ENCODE measurements around the gene TBX3. TPM values are rescaled to one million over a fixed set of nuclear protein-coding genes. Genes with fewer than 3 reads are reported as not detected.
A peak's percentile ranks its signal among the peaks of the same experiment; 100 is the strongest.

The TBX3 gene
- total RNA-seq, 1 donor from 2014 or later: 2.0 TPM

GRCh38 chr12:114685869-114686268, 1.9 kb upstream of the TBX3 start:
- H3K9me3 ChIP-seq (ENCODE audit: insufficient read depth, low read depth, low read length): no peaks in the 10 kb centered on the region
- DNase-seq (ENCODE audit: low read depth) (no peak), FAIRE-seq (no peak)
- Mint-ChIP-seq H3K4me1 (ENCODE audit: low read depth, unreplicated experiment) (peaks cover 3% of the 10 kb centered on the region), H3K27ac (ENCODE audit: unreplicated experiment) (no peak overlapping the region), H3K4me3 (ENCODE audit: unreplicated experiment) (no peak overlapping the region), H3K36me3 (ENCODE audit: low read depth, unreplicated experiment) (no peaks in the 10 kb centered on the region), H3K9me3 (ENCODE audit: unreplicated experiment) (peaks cover 21% of the 10 kb centered on the region), H3K27me3 (ENCODE audit: low read depth, unreplicated experiment) (peaks cover 92% of the 10 kb centered on the region)
- H2AFZ ChIP-seq (ENCODE audit: low read depth, low read length): no peak overlapping the region
- peak overlapping the region; percentile 98 for H3K9ac ChIP-seq (ENCODE audit: low read length)
- peaks cover 49% of the 10 kb centered on the region for H3K27me3 ChIP-seq (ENCODE audit: insufficient read depth, low read length)
- H3K27ac ChIP-seq (ENCODE audit: low read depth, low read length): no peak overlapping the region
- no peaks in the 10 kb centered on the region for H3K36me3 ChIP-seq (ENCODE audit: insufficient read depth, low read length)
- H3K4me2 ChIP-seq (ENCODE audit: low read length): no peak overlapping the region
- peaks cover 18% of the 10 kb centered on the region for H3K4me1 ChIP-seq (ENCODE audit: insufficient read depth, low read length)
- peaks cover 27% of the 10 kb centered on the region for H4K20me1 ChIP-seq (ENCODE audit: insufficient read depth, low read length)
- H3K79me2 ChIP-seq (ENCODE audit: insufficient read depth, low read length): peaks cover 30% of the 10 kb centered on the region
- TF ChIP-seq, protein P1, sequence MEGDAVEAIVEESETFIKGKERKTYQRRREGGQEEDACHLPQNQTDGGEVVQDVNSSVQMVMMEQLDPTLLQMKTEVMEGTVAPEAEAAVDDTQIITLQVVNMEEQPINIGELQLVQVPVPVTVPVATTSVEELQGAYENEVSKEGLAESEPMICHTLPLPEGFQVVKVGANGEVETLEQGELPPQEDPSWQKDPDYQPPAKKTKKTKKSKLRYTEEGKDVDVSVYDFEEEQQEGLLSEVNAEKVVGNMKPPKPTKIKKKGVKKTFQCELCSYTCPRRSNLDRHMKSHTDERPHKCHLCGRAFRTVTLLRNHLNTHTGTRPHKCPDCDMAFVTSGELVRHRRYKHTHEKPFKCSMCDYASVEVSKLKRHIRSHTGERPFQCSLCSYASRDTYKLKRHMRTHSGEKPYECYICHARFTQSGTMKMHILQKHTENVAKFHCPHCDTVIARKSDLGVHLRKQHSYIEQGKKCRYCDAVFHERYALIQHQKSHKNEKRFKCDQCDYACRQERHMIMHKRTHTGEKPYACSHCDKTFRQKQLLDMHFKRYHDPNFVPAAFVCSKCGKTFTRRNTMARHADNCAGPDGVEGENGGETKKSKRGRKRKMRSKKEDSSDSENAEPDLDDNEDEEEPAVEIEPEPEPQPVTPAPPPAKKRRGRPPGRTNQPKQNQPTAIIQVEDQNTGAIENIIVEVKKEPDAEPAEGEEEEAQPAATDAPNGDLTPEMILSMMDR (IDR thresholded peaks at IDR 0.05; ENCODE audit: insufficient read depth, low read depth, low read length): no peak
- no peak for TF ChIP-seq EZH2 (IDR thresholded peaks at IDR 0.05; ENCODE audit: insufficient read depth, low read length)
- H3K4me3 ChIP-seq (ENCODE audit: insufficient read depth, low read depth, low read length): no peak overlapping the region

DNA sequence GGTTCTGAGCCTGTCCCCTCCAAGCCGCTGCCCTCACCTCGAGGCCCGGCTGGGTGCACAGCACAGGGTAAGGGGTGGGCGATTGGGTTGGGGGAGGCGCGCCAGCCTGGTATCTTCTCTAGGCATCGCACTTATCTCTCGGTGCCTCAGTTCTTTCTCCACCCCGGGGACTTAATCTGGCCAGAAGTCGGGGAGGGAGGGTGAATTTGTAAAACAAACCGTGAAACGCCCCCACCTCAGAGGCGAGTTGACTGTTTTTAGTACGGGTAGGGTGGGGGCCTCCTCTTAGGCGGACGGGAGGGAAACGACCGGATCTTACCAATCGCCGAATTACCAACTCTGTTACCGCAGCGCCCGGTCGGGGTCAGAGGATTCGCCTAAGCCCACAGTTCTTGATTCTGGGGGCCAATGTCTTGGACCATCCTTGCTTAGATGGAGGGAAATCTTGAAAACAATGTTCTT, 1.4 kb upstream of the TBX3 start:
- Histone ChIP-seq H3K36me3 (ENCODE audit: insufficient read depth, low read length) (no peaks in the 10 kb centered on the region), H3K9ac (ENCODE audit: low read length) (peak overlapping the region; percentile 98), H3K27me3 (ENCODE audit: insufficient read depth, low read length) (peaks cover 44% of the 10 kb centered on the region), H3K4me2 (ENCODE audit: low read length) (peak overlapping the region; percentile 93), H4K20me1 (ENCODE audit: insufficient read depth, low read length) (peaks cover 27% of the 10 kb centered on the region), H3K79me2 (ENCODE audit: insufficient read depth, low read length) (peaks cover 35% of the 10 kb centered on the region), H3K4me3 (ENCODE audit: insufficient read depth, low read depth, low read length) (peak overlapping the region; percentile 67), H2AFZ (ENCODE audit: low read depth, low read length) (peak overlapping the region; percentile 83), H3K9me3 (ENCODE audit: insufficient read depth, low read depth, low read length) (no peaks in the 10 kb centered on the region), H3K27ac (ENCODE audit: low read depth, low read length) (peak overlapping the region; percentile 83), H3K4me1 (ENCODE audit: insufficient read depth, low read length) (peaks cover 18% of the 10 kb centered on the region)
- TF ChIP-seq, protein P1 (IDR thresholded peaks at IDR 0.05; ENCODE audit: insufficient read depth, low read depth, low read length): no peak
- TF ChIP-seq EZH2 (IDR thresholded peaks at IDR 0.05; ENCODE audit: insufficient read depth, low read length): peak; percentile 17
- no peaks in the 10 kb centered on the region for H3K36me3 Mint-ChIP-seq (ENCODE audit: low read depth, unreplicated experiment)
- DNase-seq (ENCODE audit: low read depth) (no peak), FAIRE-seq (no peak)
- H3K27ac Mint-ChIP-seq (ENCODE audit: unreplicated experiment): no peak overlapping the region
- H3K27me3 Mint-ChIP-seq (ENCODE audit: low read depth, unreplicated experiment): peaks cover 92% of the 10 kb centered on the region
- peaks cover 26% of the 10 kb centered on the region for H3K9me3 Mint-ChIP-seq (ENCODE audit: unreplicated experiment)
- H3K4me3 Mint-ChIP-seq (ENCODE audit: unreplicated experiment): peak overlapping the region; percentile 86
- H3K4me1 Mint-ChIP-seq (ENCODE audit: low read depth, unreplicated experiment): peaks cover 3% of the 10 kb centered on the region

DNA sequence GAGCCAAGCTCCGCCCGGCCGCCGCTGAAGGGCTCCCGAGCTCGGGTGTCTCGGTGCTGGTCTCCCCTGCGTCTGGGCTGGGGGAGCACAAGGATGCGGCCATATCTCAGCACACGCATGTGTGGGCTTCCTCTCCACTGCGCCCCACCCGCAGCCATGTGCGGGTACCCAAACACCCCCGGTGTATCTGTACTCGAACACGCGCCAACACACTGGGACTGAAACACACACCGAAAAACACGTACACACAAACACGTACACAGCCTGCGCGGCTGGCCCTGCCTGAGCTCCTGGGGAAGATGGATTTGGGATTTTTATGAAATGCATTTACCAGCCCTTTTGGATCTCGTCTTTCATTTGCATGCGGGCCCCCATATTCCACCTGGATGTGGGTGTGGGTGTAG, 897 bp upstream of the TBX3 start:
- H3K27ac Mint-ChIP-seq (ENCODE audit: unreplicated experiment): no peak overlapping the region
- peaks cover 3% of the 10 kb centered on the region for H3K4me1 Mint-ChIP-seq (ENCODE audit: low read depth, unreplicated experiment)
- TF ChIP-seq, protein P1 (IDR thresholded peaks at IDR 0.05; ENCODE audit: insufficient read depth, low read depth, low read length): no peak
- peak; percentile 44 for TF ChIP-seq EZH2 (IDR thresholded peaks at IDR 0.05; ENCODE audit: insufficient read depth, low read length)
- H3K79me2 ChIP-seq (ENCODE audit: insufficient read depth, low read length): peaks cover 40% of the 10 kb centered on the region
- H3K4me3 ChIP-seq (ENCODE audit: insufficient read depth, low read depth, low read length): peak overlapping the region; percentile 67
- H3K27ac ChIP-seq (ENCODE audit: low read depth, low read length): peak overlapping the region; percentile 83
- DNase-seq (ENCODE audit: low read depth): no peak
- peaks cover 26% of the 10 kb centered on the region for H3K9me3 Mint-ChIP-seq (ENCODE audit: unreplicated experiment)
- peak overlapping the region; percentile 83 for H2AFZ ChIP-seq (ENCODE audit: low read depth, low read length)
- peaks cover 18% of the 10 kb centered on the region for H3K4me1 ChIP-seq (ENCODE audit: insufficient read depth, low read length)
- no peaks in the 10 kb centered on the region for H3K36me3 Mint-ChIP-seq (ENCODE audit: low read depth, unreplicated experiment)
- no peak for FAIRE-seq
- H3K9ac ChIP-seq (ENCODE audit: low read length): peak overlapping the region; percentile 98
- peak overlapping the region; percentile 93 for H3K4me2 ChIP-seq (ENCODE audit: low read length)
- H4K20me1 ChIP-seq (ENCODE audit: insufficient read depth, low read length): peaks cover 32% of the 10 kb centered on the region
- no peaks in the 10 kb centered on the region for H3K9me3 ChIP-seq (ENCODE audit: insufficient read depth, low read depth, low read length)
- H3K27me3 Mint-ChIP-seq (ENCODE audit: low read depth, unreplicated experiment): peaks cover 92% of the 10 kb centered on the region
- peak overlapping the region; percentile 86 for H3K4me3 Mint-ChIP-seq (ENCODE audit: unreplicated experiment)
- H3K36me3 ChIP-seq (ENCODE audit: insufficient read depth, low read length): no peaks in the 10 kb centered on the region
- H3K27me3 ChIP-seq (ENCODE audit: insufficient read depth, low read length): peaks cover 40% of the 10 kb centered on the region
